Colon (tissue), 2 donors: ENCODE measurements around the gene KIFAP3.
"Not testable (repeated sequence)": the region's sequence is repeated elsewhere in the genome, so short reads cannot be mapped to it uniquely, and the experiment has no call there.

ENCODE experiments used
- FAIRE-seq: peaks from 2 replicates; lab custom pipeline; 2012; peaks lifted over from hg19 to GRCh38; lab: Jason Lieb, UNC
- donor health status: control.
- donor health status: control.

The KIFAP3 gene

GRCh38 chr1:170074250-170075157 is at the start of gene KIFAP3:
Gene KIFAP3, minus strand, starts transcription at chr1:170074695. Its CDS starts 228 bp downstream, at chr1:170074467.
- peak; percentile 41 for FAIRE-seq

GRCh38 chr1:170122366-170122765 is 47.9 kb upstream of the KIFAP3 start:
- FAIRE-seq = no peak

- no peak for FAIRE-seq
These were observed 40.4 kb upstream of the KIFAP3 start for GRCh38 chr1:170114906-170115305.

GRCh38 chr1:170113140-170113539 is 38.6 kb upstream of the KIFAP3 start:
- not testable (repeated sequence) for FAIRE-seq

- no peak for FAIRE-seq
These were observed 23.0 kb upstream of the KIFAP3 start for GRCh38 chr1:170097449-170097948.

GRCh38 chr1:170096806-170097340 is 22.4 kb upstream of the KIFAP3 start:
- no peak for FAIRE-seq

GRCh38 chr1:170095976-170096748 is 21.7 kb upstream of the KIFAP3 start:
- no peak for FAIRE-seq

- FAIRE-seq = peak; percentile 64
These were observed 20.5 kb upstream of the KIFAP3 start for GRCh38 chr1:170094697-170095616.

GRCh38 chr1:170086399-170087032 is 12.0 kb upstream of the KIFAP3 start:
- no peak for FAIRE-seq

- FAIRE-seq = no peak
These were observed 10.6 kb upstream of the KIFAP3 start for GRCh38 chr1:170085091-170085490.

GRCh38 chr1:170078610-170079189 is 4.2 kb upstream of the KIFAP3 start:
- FAIRE-seq = peak; percentile 31

GRCh38 chr1:170077926-170078325 is 3.4 kb upstream of the KIFAP3 start:
- FAIRE-seq = no peak

- not testable (repeated sequence) for FAIRE-seq
These were observed 2.5 kb upstream of the KIFAP3 start for GRCh38 chr1:170076952-170077351.

- FAIRE-seq = no peak
These were observed 1.7 kb upstream of the KIFAP3 start for GRCh38 chr1:170076199-170076598.

GRCh38 chr1:170075186-170075585 is 691 bp upstream of the KIFAP3 start:
- FAIRE-seq = no peak

GRCh38 chr1:170073893-170074249 is 624 bp downstream of the KIFAP3 start:
- FAIRE-seq = no peak

GRCh38 chr1:170071378-170071777 is 3.1 kb downstream of the KIFAP3 start:
- FAIRE-seq = no peak

GRCh38 chr1:170068923-170069322 is 5.6 kb downstream of the KIFAP3 start:
- FAIRE-seq = no peak

- FAIRE-seq = no peak
These were observed 7.2 kb downstream of the KIFAP3 start for GRCh38 chr1:170067253-170067819.

- FAIRE-seq = peak; percentile 43
These were observed 9.7 kb downstream of the KIFAP3 start for GRCh38 chr1:170064821-170065220.
